ENCODE measurements around the gene ARPP19.
"Not testable (repeated sequence)": the region's sequence is repeated elsewhere in the genome, so short reads cannot be mapped to it uniquely, and the experiment has no call there.

ARPP19 gene, protein sequence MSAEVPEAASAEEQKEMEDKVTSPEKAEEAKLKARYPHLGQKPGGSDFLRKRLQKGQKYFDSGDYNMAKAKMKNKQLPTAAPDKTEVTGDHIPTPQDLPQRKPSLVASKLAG

DNA sequence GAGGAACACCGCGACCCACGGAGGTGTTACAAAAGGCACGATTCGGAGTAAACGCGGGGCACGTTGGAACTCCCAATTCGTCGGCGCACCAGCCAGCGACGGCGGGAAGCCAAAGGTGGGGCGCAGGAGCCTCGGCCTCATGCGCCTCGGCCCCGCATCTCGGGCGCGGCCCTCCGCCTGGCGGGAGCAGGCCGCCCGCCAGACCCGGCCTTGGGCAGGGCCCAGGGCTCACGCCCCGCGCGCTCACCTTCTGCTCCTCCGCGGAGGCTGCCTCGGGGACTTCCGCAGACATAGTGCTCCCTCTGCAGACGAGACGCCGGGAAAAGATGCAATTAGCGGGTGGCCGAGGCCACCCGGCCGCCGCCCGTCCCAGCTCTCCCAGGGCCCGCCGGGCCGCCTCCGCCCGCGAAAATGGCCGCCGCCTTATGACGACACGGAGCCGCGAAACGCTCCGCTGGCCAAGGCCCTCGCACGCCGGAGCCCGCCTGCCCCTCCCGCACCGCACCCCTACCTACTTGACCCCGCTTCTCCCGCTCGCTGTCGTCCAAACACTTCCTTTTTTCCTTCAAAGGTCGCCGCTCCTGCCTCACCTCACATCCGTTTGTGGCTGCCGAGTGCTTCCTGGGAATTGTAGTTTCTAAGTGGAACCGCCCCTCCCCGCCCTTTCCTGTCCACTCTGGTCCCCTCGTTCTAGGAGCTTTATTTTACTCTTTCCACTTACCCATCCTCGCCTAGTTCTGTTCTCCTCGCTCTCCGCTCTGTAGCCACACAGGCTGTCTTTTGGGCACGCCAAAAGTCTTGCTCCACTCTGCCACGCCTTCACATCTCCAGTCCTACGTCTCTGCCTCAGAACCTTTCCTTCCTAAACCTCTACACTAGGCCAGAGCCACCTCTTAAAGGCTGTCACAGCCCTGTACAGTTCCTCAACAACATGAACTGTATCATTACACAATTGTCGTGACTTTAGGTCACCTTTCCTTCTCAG lies at the start of gene ARPP19:
TSS of gene ARPP19 (minus strand) at position 430 of the 985 bp plus-strand sequence. CDS start at position 292, 138 bp downstream.
- DNase-seq (ENCODE audit: low spot score), result peak; percentile 93

DNA sequence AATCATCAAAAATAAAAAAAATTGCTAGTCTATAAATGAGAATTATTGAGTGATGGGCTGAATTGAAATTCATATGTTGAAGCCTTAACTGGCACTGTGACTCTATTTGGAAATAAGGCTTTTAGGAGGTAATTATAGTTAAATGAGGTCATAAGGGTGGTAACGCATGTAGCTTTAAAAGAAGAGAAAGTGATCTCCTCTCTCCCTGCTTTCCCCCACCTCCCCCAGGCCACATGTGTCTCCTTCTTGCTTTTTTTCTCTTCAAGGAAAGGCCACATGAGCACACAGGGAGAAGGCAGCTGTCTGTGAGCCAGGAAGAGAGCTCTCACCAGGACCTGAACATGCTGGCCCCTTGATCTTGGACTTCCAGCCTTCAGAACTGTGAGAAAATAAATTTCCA lies 48.2 kb upstream of the ARPP19 start:
- DNase-seq (ENCODE audit: low spot score), result no peak

DNA sequence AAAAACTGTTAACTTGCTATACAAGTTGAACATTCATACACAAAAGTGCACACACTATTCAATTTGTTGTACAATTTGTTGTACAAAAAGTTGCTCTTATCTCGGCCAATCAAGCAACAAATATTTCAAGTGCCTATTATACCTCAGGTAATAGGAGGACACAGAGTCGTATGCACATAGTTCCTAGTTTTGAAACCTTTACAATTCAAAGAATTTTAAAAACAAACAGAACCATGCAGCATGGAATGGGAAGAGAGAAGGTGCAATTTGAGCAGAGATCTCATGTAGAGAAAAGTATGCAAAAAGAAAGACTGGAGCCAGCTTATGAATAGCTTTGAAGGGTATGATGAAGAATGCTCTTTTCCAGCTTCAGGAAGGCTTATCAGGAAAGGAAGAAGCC lies 46.5 kb upstream of the ARPP19 start:
- DNase-seq (ENCODE audit: low spot score), result no peak

DNA sequence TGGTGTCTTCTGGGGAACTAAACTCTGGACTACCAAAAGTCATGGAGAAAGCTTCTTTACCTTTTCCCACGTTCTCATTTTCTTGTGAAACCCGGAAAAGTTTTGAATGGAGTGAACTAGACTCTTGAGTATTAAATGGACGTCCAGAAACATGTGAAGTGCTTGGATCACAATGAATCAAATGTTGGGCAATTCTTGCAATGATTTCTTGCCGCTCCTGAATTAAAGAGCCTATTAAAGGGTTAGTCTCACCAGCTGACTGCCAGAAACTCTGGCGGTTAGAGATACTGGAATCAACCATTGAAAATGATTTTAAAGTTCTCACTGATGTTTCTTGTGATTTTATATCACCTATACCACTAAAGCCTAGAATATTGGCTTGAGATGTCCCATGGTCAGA lies 40.8 kb upstream of the ARPP19 start:
- DNase-seq (ENCODE audit: low spot score), result no peak

DNA sequence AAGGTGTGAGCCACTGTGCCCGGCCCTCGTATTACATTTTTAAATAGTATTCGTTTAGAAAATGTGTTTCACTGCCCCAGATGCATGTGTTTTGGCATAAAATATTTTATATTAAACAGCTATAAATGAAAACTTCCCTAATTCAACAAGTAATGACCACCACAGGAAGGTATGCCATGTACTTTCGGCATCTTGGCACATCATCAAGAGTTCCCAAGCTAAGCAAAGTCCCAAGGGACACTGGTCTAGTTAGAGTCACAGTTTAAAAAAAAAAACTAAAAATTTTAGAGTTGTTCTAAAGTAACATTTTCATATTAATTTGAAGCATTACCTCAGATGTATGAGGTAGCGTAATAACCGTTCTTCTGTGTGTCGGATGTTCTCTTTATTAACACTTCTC lies 15.6 kb upstream of the ARPP19 start:
- no peak for DNase-seq (ENCODE audit: low spot score)

DNA sequence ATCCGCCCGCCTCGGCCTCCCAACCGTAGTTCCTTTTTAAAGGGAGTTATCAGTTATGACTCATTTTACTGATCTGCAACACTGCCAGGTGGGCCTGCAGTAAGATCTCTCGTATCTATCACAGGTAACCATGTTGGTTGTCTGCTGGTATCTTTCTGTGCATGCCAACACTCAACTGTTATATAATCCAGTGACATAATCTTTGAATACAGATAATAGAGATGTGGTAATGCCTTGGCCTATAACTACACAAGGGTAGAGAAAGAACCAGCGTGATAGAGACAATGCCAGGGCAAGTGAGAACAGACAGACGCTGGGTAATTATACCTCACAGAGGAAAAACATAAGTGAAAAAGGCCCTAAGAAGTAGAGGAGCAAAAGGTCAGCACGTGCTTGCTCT lies 11.0 kb upstream of the ARPP19 start:
- no peak for DNase-seq (ENCODE audit: low spot score)

DNA sequence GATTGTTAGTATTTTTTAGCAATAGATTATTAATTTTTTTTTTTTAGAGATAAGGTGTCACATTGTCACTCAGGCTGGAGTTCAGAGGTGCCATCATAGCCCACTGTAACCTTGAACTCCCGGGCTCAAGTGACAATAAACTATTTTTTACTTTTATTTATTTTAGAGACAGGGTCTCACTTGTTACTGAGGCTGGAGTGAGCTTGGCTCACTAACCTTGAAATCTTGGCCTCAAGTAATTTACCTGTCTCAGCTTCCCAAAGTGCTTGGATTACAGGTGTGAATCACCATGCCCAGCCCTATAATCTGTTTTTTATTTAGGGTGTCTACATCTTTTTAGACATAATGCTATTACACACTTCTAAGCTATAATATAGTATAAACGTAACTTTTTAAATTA lies 7.9 kb upstream of the ARPP19 start:
- no peak for DNase-seq (ENCODE audit: low spot score)

DNA sequence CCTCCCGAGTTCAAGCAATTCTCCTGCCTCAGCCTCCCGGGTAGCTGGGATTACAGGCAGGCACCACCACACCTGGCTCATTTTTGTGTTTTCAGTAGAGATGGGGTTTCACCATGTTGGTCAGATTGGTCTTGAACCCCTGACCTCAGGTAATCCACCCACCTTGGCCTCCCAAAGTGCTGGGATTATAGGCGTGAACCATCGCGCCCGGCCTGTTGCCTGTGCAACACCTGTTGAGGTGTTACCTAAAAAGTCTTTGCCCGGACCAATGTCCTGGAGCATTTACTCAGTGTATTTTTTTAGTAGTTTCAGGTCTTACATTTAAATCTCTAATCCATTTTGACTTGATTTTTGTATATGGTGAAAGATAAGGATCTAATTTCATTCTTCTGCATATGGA lies 6.7 kb upstream of the ARPP19 start:
- not testable (repeated sequence) for DNase-seq (ENCODE audit: low spot score)

DNA sequence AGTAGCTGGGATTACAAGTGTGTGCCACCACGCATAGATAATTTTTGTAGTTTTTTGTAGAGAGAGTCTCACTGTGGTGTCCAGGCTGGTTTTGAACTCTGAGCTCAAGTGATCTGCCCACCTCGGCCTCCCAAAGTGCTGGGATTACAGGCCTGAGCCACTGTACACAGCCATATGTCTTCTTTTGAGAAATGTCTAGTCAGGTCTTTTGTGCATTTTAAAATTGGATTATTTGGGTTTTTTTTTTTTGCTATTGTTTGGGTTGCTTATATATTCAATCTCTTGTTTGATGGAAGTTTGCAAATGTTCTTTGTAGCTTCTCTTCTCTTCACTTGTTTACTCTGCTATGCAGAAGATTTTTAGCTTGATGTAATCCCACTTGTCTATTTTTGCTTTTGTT lies 6.2 kb upstream of the ARPP19 start:
- no peak for DNase-seq (ENCODE audit: low spot score)

DNA sequence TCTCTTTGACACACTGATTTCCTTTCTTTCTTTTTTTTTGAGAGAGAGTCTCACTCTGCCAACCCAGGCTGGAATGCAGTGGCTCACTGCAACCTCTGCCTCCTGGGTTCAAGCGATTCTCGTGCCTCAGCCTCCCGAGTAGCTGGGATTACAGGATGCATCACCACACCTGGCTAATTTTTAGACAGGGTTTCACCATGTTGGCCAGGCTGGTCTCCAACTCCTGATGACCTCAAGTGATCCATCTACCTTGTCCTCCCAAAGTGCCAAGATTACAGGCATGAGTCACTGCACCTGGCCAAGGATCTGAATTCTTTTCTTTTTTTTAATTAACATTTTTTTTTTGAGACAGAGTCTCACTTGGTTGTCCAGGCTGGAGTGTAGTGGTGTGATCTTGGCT lies 5.8 kb upstream of the ARPP19 start:
- DNase-seq (ENCODE audit: low spot score), result not testable (repeated sequence)

DNA sequence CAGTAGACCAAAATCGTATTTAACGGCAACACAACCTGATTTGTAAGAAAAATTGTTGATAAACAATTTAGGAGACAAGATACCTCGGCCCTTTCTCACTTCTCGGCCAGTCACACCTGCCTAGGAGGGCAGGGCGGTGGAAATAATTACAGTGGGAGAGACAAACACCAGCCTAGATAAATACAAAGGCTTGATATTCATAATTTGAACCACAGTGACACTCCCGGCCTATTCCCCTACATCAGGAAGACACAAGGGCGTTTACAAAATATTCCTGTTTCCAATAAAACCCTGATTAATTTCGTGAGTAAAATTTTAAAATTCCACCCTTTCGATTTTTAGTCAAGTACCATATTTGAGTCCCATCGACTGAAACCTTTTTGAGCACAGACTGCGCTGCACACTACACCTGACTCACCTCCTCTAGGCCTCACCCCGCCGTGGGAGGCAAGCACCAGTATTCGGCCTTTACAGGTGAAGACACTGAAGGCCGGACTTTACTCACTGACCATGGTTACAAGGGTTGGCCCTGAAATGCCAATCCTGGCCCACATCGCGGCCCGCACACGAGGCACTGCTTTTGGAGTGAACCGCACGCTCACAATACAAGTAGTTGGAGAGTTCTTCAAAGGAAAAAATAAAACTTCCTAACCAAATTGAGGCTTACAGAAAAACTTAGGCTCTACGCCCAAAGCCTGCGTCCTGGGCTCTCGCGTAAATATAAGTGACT lies 794 bp downstream of the ARPP19 start:
- peak; percentile 24 for DNase-seq (ENCODE audit: low spot score)

DNA sequence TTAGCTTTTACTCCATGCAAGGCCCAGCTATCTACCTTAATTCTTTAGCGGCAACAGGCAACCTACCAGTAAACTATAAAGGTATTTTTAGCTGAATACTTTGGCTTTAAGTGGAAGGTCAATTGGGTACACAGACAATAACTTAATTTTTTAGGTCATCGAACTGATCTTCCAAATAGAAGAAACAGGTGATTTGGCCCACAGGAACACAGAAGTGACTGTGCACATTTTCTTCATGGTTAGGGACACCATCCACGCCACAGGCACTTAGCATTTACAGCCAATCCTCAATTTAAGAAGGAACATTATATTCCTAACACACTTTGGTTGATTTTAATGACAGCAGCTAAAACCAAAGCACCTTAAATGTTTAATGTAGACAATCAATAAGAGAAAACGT lies 1.9 kb downstream of the ARPP19 start:
- no peak for DNase-seq (ENCODE audit: low spot score)

DNA sequence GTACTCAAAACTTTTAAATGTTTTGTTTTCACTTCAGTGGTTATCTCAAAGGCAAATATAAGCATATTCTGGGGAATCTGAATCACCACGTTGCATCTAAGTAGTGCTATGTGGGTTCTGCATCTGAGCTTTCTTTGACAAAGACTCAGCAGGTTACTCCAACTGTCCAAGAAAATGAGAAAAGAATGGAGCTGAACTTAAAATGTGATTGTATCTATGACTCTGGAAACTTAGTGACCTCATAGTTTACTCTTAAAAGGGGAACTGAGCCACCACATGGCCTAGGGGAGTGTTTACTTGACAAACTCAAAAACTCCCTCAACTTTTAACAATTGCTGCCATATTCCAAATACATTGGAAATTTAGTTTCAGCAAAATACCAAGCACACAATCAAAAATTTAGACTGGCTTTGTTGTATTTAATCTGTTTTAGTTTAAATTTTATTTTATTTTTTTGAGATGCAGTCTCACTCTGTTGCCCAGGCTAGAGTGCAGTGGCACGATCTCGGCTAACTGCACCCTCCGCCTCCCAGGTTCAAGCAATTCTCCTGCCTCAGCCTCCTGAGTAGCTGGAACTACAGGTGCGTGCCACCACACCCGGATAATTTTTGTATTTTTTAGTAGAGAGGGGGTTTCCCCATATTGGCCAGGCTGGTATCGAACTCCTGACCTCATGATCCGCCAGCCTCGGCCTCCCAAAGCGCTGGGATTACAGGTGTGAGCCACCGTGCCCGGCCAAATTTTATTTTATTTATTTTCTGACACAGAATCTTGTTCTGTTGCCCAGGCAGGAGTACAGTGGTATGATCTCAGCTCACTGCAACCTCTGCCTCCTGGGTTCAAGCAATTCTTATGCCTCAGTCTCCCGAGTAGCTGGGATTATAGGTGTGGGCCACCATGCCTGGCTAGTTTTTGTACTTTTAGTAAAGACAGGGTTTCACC lies 3.1 kb downstream of the ARPP19 start:
- DNase-seq (ENCODE audit: low spot score), result not testable (repeated sequence)

DNA sequence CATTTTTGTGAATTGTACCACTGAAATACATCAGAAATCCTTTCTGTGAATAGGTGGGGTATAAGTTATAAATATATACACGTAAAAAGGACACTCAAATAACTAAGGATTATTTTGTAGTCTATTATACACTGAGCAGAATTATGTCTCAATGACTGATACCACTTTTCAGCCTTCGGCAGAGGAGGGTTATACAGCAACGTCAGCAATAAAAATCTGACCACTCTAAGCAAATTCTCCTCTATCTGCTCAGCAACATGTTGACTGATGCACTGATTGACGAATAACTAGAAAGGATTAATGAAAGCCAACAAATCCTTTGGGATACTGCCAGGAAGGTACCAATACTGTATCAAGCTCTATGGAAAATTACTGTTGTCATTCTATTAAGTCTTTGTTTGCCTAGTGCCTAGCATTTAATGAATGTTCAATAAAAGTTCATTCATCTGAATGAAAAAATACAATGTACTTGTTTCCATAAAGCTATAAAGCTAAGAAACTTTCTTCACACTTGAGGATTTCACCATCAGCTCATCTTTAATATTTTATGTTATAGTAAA lies 5.2 kb downstream of the ARPP19 start:
- no peak for DNase-seq (ENCODE audit: low spot score)

DNA sequence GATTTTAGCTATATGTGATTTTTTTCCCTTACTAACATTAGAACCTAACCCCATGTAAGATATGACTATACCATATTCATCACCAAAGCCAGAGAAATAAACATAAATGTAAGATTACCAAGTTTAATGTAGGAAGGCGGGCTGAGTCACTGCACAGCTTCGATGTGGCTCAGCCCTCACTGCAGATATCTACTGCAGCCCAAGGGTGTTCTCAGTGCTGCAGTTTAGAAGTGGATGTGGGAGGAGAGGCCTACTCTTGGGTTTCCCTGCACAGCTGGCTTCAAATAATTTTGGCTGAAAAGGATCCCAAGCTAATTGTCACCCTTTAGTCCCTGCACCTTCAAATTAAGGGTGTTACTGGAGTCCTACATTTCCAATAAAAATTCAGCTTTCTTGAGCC lies 9.3 kb downstream of the ARPP19 start:
- no peak for DNase-seq (ENCODE audit: low spot score)

DNA sequence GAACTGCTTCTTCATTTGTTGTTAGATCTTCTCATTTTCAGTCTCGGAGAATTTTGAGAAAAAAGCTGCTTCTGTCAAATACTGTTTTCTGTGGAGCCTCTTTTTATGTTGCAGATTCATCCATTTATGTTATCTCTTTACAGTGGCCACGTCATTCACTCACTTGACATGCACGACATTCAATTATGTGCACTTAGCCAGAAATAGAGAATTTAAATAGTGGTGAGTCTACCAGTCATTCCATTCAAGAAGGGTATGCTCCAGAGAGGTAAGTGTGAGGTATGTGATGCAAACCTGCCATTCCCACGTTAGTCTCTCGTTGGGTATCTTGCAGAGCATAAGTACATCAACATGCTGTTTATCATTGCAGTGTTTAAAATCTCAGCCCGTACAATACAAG lies 9.8 kb downstream of the ARPP19 start:
- DNase-seq (ENCODE audit: low spot score), result no peak

DNA sequence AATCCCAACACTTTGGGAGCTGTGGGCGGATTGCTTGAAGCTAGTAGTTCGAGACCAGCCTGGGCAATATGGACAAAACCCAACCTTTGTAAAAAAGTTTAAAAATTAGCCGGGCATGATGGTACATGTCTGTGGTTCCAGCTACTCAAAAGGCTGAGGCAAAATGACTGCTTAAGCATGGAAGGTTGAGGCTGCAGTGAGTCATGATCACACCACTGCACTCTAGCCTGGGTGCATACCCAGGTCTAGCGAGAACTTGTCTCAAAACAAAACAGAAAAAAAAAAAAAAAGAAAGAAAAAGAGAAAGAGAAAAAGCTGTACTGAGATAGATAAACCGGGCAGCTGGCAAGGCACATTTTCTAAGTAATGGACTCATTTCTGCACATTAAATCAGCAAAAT lies 10.6 kb downstream of the ARPP19 start:
- no peak for DNase-seq (ENCODE audit: low spot score)

DNA sequence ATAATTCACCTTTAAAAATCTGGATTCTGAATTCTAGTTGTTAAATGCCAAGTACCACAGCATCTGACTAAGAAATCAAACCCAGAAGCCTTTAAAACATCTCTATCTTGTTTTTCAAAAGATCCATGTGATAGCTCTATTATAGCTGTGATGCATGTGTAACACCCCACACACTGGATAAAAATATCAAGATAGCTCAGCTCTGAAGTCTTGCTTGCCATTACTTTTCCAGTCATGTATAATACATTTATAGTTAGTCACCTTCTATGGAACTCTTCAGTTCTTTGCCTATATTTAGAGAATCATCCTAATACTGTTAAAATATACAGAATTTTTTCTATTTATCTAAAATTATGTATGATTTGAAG lies 11.6 kb downstream of the ARPP19 start:
- DNase-seq (ENCODE audit: low spot score), result no peak

DNA sequence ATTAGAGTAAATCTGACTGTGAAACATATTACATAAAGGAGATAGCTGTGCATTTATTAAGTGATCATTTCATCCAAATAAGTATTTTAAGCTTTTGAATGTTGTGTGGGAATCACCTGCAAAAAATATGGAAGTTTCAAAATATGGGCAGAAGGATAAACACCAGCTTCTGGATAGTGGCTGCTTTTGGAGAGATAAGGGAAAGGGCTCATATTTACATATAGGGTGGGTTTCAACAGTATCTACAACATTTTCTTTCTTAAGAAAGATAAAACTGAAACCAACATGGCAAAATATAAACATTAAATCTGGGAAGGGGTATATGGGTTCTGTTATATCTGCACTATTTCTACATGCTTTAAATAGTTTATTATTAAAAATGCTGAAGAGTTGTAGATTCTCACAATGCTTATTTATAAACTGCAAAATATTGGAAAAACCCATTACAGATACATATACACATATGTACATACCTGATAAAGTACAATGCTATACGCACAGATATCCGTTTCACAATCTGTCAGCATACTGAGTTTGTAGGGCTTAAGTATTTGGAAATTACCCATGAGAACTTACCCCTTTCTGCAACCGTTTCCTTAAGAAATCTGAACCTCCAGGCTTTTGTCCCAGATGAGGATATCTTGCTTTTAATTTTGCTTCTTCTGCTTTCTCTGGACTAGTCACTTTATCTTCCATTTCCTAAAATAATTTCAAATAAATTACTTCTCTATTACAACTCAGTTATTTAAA lies 12.1 kb downstream of the ARPP19 start:
- no peak for DNase-seq (ENCODE audit: low spot score)

DNA sequence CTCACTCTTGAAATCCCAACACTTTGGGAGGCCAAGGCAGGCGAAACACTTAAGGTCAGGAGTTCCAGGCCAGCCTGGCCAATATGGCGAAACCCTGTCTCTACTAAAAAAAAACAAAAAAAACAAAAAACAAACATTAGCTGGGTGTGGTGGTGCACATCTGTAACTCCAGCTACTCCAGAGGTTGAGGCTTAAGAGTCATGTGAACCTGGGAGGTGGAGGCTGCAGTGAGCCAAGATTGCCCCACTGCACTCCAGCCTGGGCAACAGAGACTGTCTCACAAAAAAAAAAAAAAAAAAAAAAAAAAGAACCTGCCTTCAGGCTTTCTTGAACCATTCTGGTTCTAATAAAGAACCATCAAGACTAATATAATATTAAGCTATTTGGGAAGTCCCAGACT lies 16.5 kb downstream of the ARPP19 start:
- no peak for DNase-seq (ENCODE audit: low spot score)

DNA sequence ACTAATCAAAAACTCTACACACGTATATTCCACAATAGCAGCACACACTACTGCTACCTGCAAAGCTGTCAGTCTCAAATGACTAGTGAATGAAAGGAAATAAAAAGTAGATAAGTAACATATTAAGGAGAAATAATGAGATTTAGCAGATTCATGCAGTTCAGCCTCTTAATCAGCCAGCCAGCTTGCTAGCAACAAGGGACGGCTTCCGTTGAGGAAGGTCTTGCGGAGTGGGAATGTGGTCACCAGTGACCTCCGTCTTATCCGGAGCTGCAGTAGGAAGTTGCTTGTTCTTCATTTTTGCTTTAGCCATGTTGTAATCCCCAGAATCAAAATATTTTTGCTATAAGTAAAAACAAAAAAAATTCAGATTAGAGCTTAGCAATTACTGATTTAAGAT lies 17.1 kb downstream of the ARPP19 start:
- no peak for DNase-seq (ENCODE audit: low spot score)
